ENCODE results near the gene MAPRE2.

The MAPRE2 gene

DNA sequence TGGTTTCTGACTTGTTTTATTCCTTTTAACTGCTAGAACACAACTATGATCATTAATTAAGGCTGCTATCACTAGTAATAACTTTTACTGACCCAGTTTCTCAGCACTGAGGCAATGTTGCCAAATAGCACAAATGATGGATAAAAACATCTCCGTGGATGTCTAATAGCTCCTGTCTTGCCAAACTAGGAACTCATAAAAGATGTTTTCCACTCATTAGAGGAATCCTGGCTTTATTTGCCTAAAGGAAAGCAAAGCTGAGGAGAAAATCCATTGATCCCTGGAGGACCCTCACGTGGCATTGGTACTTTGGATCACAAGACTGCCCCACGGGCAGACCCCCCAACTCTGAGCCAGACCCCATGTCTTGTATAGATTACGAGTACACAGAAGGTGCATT, 103.5 kb downstream of the MAPRE2 start:
- TF ChIP-seq, protein P1, sequence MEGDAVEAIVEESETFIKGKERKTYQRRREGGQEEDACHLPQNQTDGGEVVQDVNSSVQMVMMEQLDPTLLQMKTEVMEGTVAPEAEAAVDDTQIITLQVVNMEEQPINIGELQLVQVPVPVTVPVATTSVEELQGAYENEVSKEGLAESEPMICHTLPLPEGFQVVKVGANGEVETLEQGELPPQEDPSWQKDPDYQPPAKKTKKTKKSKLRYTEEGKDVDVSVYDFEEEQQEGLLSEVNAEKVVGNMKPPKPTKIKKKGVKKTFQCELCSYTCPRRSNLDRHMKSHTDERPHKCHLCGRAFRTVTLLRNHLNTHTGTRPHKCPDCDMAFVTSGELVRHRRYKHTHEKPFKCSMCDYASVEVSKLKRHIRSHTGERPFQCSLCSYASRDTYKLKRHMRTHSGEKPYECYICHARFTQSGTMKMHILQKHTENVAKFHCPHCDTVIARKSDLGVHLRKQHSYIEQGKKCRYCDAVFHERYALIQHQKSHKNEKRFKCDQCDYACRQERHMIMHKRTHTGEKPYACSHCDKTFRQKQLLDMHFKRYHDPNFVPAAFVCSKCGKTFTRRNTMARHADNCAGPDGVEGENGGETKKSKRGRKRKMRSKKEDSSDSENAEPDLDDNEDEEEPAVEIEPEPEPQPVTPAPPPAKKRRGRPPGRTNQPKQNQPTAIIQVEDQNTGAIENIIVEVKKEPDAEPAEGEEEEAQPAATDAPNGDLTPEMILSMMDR (IDR thresholded peaks at IDR 0.05), result no peak

DNA sequence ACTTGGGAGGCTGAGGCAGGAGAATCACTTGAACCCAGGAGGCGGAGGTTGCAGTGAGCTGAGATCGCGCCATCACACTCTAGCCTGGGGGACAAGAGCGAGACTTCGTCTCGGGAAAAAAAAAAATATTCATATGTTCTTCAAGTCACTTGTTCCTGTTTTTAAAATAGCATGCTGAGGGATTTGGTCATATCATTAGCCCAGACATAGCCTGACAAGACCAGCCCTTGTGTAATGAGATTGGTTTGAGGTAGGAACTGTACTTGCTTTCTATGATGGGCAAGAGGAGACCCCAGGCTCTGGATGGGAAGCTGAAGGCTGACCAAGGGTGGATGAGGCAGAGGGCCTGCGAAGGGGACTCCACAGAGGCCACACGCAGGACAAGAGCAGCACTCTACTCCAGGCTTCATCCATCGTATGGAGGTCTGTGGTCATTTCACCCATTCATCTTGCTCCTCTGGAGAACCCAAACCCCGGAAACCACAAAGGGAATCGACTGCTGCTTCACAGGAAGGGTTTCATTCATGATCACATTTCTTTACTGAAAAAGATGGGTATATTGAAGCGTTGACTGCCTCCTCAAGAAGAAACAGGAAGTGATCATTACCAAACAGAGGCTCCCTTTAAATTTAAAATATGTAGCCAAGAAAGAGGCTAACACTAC, 112.5 kb downstream of the MAPRE2 start:
- TF ChIP-seq, protein P1 (IDR thresholded peaks at IDR 0.05), result no peak

DNA sequence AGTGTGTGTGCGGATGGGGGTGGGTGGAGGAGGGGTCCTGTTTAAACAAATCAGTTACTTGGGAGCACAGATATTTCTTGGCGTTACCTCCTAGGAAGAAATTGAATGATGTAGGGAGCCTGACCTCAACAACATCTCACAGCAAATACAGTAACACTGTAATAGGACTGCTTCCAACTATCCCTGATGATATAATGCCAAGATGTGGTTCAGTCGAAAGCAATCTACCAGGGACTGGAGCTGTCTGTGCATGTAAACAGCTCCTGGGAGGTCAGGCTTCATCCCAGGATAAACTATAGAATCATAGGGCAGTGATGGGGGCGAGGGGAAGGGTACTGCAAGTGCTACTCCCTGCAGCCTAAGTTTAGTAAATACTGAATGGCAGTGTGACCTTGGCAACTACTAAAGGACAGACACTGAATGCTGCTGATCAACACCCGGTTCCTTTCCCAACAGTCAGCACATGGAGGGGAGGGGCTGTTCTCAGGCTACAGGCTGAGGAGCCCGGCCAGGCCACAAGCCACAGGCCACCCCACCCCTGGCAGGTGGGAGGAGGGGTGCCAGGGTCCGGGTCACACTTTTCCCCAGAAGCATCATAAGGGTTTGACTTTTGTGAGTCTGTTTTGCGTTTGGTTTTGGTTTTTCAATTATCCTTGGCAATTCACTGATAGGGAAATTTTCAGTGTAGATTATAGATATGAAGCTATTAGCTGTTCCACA, 114.3 kb downstream of the MAPRE2 start:
- TF ChIP-seq, protein P1 (IDR thresholded peaks at IDR 0.05), result no peak

DNA sequence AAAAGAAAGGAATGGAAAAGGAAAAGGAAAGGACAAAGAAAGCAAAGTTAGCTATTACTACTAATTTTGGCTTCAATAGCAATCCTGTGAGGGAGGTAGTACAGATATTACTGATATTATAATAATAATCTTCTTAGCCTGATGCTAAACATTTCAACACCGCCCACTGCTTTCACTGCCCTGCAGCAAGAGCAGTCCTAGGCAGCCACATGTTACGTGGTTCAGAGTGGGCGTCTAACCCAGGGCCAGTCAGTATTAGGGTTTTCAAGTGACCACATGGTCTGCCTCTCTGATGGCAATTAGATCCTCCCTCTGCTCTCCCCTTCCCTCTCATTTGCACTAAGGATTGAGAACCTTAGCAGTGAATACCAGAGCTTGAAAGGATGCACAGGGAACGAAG, 116.0 kb downstream of the MAPRE2 start:
- TF ChIP-seq, protein P1 (IDR thresholded peaks at IDR 0.05), result no peak

DNA sequence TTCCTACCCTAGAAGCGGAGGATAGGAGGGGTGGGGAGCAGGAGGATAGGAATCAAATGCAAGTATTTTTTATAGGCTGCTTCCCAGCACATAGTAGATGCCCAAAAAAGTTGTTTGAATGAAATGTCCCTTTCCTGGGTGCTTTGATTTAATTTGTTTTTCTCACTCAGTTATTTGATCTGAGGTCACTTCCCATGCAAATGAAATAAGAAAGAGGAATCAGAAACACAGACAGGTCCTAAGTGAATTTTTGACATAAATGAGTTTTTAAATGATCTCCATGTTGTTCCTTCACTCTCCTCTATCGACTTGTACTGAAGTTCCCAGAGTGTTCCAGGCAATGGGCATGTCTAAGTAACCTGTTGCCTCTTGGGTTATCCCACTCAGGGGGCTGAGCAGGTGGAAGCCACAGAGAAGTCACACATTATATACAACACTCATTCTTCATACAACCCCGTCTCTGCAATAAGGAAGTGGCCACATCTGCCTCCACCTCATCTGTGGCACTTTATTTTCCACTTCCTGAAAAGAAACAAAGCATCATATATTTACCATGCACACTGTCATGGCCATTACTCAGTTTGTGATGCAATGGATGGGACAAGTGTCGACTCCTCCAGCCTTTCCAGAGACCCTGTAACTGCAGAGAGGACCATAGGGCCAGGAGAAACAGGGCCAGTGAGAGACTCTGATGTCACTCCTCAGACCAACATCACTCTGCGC, 117.7 kb downstream of the MAPRE2 start:
- TF ChIP-seq, protein P1 (IDR thresholded peaks at IDR 0.05), result no peak

DNA sequence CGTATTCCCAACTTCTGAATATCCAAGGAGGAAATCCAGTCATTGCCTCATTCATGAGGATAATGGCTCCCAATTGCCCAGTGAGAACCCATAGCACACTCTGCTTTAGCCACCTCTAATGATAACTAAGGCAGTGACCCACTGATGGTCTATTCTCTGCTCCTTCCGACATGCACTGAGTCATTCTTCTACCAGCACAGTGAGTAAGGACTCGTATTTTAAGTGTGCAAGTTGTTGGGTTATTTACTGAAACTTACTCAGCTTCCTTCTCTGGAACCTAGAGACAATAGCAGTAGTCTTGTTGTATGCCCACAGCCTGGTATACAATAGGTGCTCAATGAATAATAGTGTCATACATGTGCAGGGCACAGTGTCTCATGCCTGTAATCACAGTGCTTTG, 118.6 kb downstream of the MAPRE2 start:
- TF ChIP-seq, protein P1 (IDR thresholded peaks at IDR 0.05), result no peak

DNA sequence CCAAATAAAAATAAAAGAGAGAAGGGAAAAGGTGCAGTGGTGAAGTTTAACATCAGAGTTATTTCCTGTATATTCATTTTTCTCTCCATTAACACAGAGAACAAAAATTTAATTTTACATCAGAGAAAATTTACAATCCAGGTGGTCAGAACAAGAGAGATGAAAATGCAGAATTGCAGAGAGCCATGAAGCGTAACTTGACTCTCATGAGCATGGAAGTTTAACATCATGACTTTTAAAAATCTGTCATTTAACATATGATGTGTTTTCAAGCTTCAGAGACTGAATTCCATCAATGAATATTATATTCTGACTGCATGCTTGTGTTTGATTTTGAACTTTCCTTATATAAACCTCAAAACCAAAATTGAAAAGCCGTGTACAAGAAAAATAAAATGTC, 120.3 kb downstream of the MAPRE2 start:
- TF ChIP-seq, protein P1 (IDR thresholded peaks at IDR 0.05), result no peak
